ENCODE data around the gene IRX3. TPM values are rescaled to one million over a fixed set of nuclear protein-coding genes. Genes with fewer than 3 reads are reported as not detected.
A peak's percentile ranks its signal among the peaks of the same experiment; 100 is the strongest.

The IRX3 gene
- total RNA-seq, 2 experiments from 2014 or later = not detected

- DNase-seq = peak; percentile 34
- peaks cover 20% of the 10 kb centered on the region for H3K4me1 Mint-ChIP-seq (ENCODE audit: low read depth)
- H3K27me3 Mint-ChIP-seq (ENCODE audit: low read depth) = peaks cover 63% of the 10 kb centered on the region
- peaks cover 7% of the 10 kb centered on the region for H3K36me3 Mint-ChIP-seq (ENCODE audit: low read depth)
- no peak overlapping the region for H3K27ac Mint-ChIP-seq
- CTCF ChIA-PET = interaction anchor here (1.1 kb wide), 1 partner anchor 391 kb away, joined by 5 read pairs; no protein-coding TSS in a partner anchor
- ATAC-seq = peak; percentile 45
- no peaks in the 10 kb centered on the region for H3K9me3 Mint-ChIP-seq (ENCODE audit: insufficient read depth)
- POLR2A ChIA-PET = no interaction called here
- H3K4me3 Mint-ChIP-seq = no peak overlapping the region
These were observed 4.2 kb downstream of the IRX3 start for GRCh38 chr16:54282202-54282927.

DNA sequence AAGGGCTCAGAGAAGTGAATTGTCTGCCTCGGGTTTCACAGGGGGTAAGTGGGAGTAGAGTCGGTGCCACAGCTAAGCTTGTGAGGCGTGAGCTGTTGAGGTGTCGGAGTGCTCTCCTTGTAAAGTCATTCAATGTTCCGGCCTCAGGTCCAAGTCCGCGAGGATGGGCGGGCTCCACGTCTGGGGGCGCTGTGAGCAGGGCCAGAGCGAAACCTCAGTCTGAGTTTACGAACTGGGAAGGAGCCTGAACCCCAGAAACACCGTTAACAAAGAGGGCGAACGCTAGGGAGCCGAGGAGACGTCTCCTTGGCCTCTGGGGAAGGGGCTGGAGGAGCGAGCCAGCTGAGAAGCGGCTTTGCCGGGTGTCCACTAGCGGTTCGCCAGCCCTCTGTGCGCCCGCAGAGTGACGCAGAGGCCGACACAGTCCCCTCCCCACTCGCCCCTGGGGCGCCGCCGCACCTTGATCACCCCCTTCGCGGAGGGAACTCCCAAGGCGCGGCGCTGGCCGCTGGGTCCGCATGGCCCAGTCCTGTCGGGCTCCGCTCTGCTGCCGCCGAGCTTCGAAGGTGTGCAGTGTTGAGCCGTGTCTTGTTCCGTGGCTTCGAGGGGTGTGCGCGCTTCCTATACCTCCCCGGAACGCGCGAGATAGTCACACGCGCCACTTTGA is 4.9 kb downstream of the IRX3 start:
- no peaks in the 10 kb centered on the region for H3K9me3 Mint-ChIP-seq (ENCODE audit: insufficient read depth)
- DNase-seq (no peak), ATAC-seq (no peak)
- H3K36me3 Mint-ChIP-seq (ENCODE audit: low read depth) = peaks cover 7% of the 10 kb centered on the region
- H3K4me1 Mint-ChIP-seq (ENCODE audit: low read depth) = peaks cover 20% of the 10 kb centered on the region
- no peak overlapping the region for H3K27ac Mint-ChIP-seq
- ChIA-PET CTCF (no interaction called here), POLR2A (no interaction called here)
- no peak overlapping the region for H3K4me3 Mint-ChIP-seq
- peaks cover 60% of the 10 kb centered on the region for H3K27me3 Mint-ChIP-seq (ENCODE audit: low read depth)

- POLR2A ChIA-PET = no interaction called here
- H3K36me3 Mint-ChIP-seq (ENCODE audit: low read depth) = peaks cover 3% of the 10 kb centered on the region
- CTCF ChIA-PET = no interaction called here
- no peaks in the 10 kb centered on the region for H3K9me3 Mint-ChIP-seq (ENCODE audit: insufficient read depth)
- H3K27me3 Mint-ChIP-seq (ENCODE audit: low read depth) = peaks cover 54% of the 10 kb centered on the region
- no peak overlapping the region for H3K27ac Mint-ChIP-seq
- H3K4me3 Mint-ChIP-seq = no peak overlapping the region
- H3K4me1 Mint-ChIP-seq (ENCODE audit: low read depth) = peaks cover 14% of the 10 kb centered on the region
- ATAC-seq (no peak), DNase-seq (no peak)
These were observed 5.8 kb downstream of the IRX3 start for GRCh38 chr16:54280751-54281150.

- Mint-ChIP-seq H3K4me3 (no peak overlapping the region), H3K27ac (no peak overlapping the region), H3K36me3 (ENCODE audit: low read depth) (no peaks in the 10 kb centered on the region), H3K27me3 (ENCODE audit: low read depth) (peaks cover 37% of the 10 kb centered on the region), H3K4me1 (ENCODE audit: low read depth) (peaks cover 3% of the 10 kb centered on the region), H3K9me3 (ENCODE audit: insufficient read depth) (no peaks in the 10 kb centered on the region)
- ChIA-PET CTCF (no interaction called here), POLR2A (no interaction called here)
- ATAC-seq (no peak), DNase-seq (no peak)
These were observed 8.5 kb downstream of the IRX3 start for GRCh38 chr16:54277845-54278703.

DNA sequence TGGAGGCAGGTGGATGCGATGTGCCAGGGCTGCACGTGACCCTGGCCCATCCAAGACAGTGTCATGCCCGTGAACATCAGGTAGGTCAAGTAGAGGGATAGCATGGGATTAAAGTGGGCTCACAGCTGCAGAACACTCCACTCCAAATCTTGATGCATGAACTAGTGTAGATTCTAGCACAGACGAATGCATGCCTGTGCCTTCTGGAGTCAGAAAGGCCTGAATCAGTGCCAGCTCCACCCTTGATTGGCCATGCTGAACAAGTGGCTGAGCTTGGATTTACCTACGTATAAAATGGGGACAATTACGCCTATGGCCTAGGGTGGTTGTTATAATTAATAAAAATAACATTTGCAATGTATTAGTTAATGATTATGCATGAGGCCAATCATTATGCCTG is 10.6 kb downstream of the IRX3 start:
- Mint-ChIP-seq H3K27me3 (ENCODE audit: low read depth) (peaks cover 21% of the 10 kb centered on the region), H3K4me3 (no peak overlapping the region), H3K36me3 (ENCODE audit: low read depth) (no peaks in the 10 kb centered on the region), H3K4me1 (ENCODE audit: low read depth) (no peaks in the 10 kb centered on the region), H3K27ac (no peak overlapping the region), H3K9me3 (ENCODE audit: insufficient read depth) (no peaks in the 10 kb centered on the region)
- no peak for ATAC-seq
- POLR2A ChIA-PET = no interaction called here
- CTCF ChIA-PET = no interaction called here
- DNase-seq = no peak

GRCh38 chr16:54273566-54273965 is 13.0 kb downstream of the IRX3 start:
- CTCF ChIA-PET = no interaction called here
- H3K4me1 Mint-ChIP-seq (ENCODE audit: low read depth) = no peaks in the 10 kb centered on the region
- H3K36me3 Mint-ChIP-seq (ENCODE audit: low read depth) = no peaks in the 10 kb centered on the region
- H3K9me3 Mint-ChIP-seq (ENCODE audit: insufficient read depth) = peaks cover 3% of the 10 kb centered on the region
- peaks cover 5% of the 10 kb centered on the region for H3K27me3 Mint-ChIP-seq (ENCODE audit: low read depth)
- no peak for ATAC-seq
- no peak overlapping the region for H3K27ac Mint-ChIP-seq
- no peak overlapping the region for H3K4me3 Mint-ChIP-seq
- POLR2A ChIA-PET = no interaction called here
- no peak for DNase-seq

GRCh38 chr16:54270711-54271110 is 15.9 kb downstream of the IRX3 start:
- Mint-ChIP-seq H3K9me3 (ENCODE audit: insufficient read depth) (peaks cover 3% of the 10 kb centered on the region), H3K27ac (no peak overlapping the region), H3K4me3 (no peak overlapping the region), H3K27me3 (ENCODE audit: low read depth) (peaks cover 4% of the 10 kb centered on the region), H3K4me1 (ENCODE audit: low read depth) (no peaks in the 10 kb centered on the region), H3K36me3 (ENCODE audit: low read depth) (no peaks in the 10 kb centered on the region)
- DNase-seq = no peak
- ChIA-PET CTCF (no interaction called here), POLR2A (no interaction called here)
- ATAC-seq = no peak

- no peak for ATAC-seq
These were observed 17.1 kb downstream of the IRX3 start for GRCh38 chr16:54269461-54269860.

DNA sequence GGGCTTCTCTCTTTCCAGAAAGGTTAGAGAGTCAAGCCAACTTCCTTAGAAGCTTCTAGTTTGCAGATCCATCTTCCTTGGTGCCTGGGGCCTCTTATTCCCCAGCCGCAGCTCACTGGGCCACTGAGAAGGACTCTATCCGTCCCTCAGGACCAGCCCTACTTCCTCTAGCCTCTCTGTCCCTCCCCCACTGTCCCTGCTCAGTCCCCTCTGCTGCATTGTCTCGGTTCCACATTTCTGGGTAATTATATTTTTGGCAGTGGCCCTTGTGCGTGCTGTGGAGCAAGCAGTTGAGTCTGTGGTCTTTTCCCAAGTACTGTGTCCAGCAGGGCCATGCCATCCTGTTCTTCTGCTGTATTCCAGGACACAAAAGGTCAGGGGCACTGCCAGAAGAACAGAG is 17.8 kb downstream of the IRX3 start:
- no peak overlapping the region for H3K4me3 Mint-ChIP-seq
- no peak for DNase-seq
- H3K27me3 Mint-ChIP-seq (ENCODE audit: low read depth) = peaks cover 5% of the 10 kb centered on the region
- ATAC-seq = no peak
- ChIA-PET POLR2A (no interaction called here), CTCF (no interaction called here)
- no peaks in the 10 kb centered on the region for H3K4me1 Mint-ChIP-seq (ENCODE audit: low read depth)
- peaks cover 3% of the 10 kb centered on the region for H3K9me3 Mint-ChIP-seq (ENCODE audit: insufficient read depth)
- H3K36me3 Mint-ChIP-seq (ENCODE audit: low read depth) = no peaks in the 10 kb centered on the region
- H3K27ac Mint-ChIP-seq = no peak overlapping the region

More at GRCh38 chr16:54269461-54269860, 17.1 kb downstream of the IRX3 start:
- POLR2A ChIA-PET = no interaction called here
- Mint-ChIP-seq H3K4me3 (no peak overlapping the region), H3K4me1 (ENCODE audit: low read depth) (no peaks in the 10 kb centered on the region), H3K27me3 (ENCODE audit: low read depth) (peaks cover 4% of the 10 kb centered on the region), H3K27ac (no peak overlapping the region), H3K36me3 (ENCODE audit: low read depth) (no peaks in the 10 kb centered on the region), H3K9me3 (ENCODE audit: insufficient read depth) (peaks cover 3% of the 10 kb centered on the region)
- no peak for DNase-seq
- CTCF ChIA-PET = no interaction called here

- POLR2A ChIA-PET = no interaction called here
- H3K4me3 Mint-ChIP-seq = no peak overlapping the region
- ATAC-seq = no peak
- H3K4me1 Mint-ChIP-seq (ENCODE audit: low read depth) = no peaks in the 10 kb centered on the region
- no peaks in the 10 kb centered on the region for H3K36me3 Mint-ChIP-seq (ENCODE audit: low read depth)
- peaks cover 8% of the 10 kb centered on the region for H3K27me3 Mint-ChIP-seq (ENCODE audit: low read depth)
- DNase-seq = no peak
- peaks cover 3% of the 10 kb centered on the region for H3K9me3 Mint-ChIP-seq (ENCODE audit: insufficient read depth)
- H3K27ac Mint-ChIP-seq = no peak overlapping the region
- CTCF ChIA-PET = no interaction called here
These were observed 18.2 kb downstream of the IRX3 start for GRCh38 chr16:54268340-54268739.

- peaks cover 15% of the 10 kb centered on the region for H3K27me3 Mint-ChIP-seq (ENCODE audit: low read depth)
- H3K4me1 Mint-ChIP-seq (ENCODE audit: low read depth) = no peaks in the 10 kb centered on the region
- ChIA-PET POLR2A (no interaction called here), CTCF (no interaction called here)
- H3K27ac Mint-ChIP-seq = no peak overlapping the region
- H3K36me3 Mint-ChIP-seq (ENCODE audit: low read depth) = no peaks in the 10 kb centered on the region
- peaks cover 3% of the 10 kb centered on the region for H3K9me3 Mint-ChIP-seq (ENCODE audit: insufficient read depth)
- DNase-seq (no peak), ATAC-seq (no peak)
- no peak overlapping the region for H3K4me3 Mint-ChIP-seq
These were observed 20.1 kb downstream of the IRX3 start for GRCh38 chr16:54266363-54266955.

DNA sequence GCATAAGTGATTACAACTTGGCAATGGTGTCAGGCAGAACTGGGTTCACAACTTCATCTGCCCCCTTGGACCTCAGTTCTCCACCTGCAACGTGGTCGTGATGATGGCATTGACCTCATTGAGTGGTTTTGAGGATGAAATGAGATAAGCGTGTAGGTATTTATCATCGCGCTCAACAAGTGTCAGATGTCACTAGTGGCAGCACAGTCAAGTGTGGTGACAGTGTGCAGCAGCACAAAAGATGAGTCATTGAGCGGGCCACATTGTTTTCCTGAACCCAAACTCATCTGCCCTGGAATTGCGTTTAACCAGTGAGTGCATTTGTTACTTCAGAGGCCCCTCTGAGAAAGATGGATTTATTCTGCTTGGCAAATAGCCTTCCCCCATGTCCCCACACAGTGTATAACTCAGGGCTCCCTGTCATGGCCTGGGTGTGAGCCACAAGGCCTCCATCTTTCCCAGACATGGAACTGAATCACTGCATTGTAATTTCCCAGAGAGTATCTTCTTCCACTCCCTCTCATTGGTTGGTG is 20.9 kb downstream of the IRX3 start:
- no peaks in the 10 kb centered on the region for H3K4me1 Mint-ChIP-seq (ENCODE audit: low read depth)
- peaks cover 15% of the 10 kb centered on the region for H3K27me3 Mint-ChIP-seq (ENCODE audit: low read depth)
- H3K4me3 Mint-ChIP-seq = no peak overlapping the region
- no peaks in the 10 kb centered on the region for H3K36me3 Mint-ChIP-seq (ENCODE audit: low read depth)
- no peak overlapping the region for H3K27ac Mint-ChIP-seq
- peaks cover 2% of the 10 kb centered on the region for H3K9me3 Mint-ChIP-seq (ENCODE audit: insufficient read depth)
- ATAC-seq (no peak), DNase-seq (no peak)
- POLR2A ChIA-PET = no interaction called here
- CTCF ChIA-PET = no interaction called here

Measured in activated CD8-positive, alpha-beta T cell treated with anti-CD3 and anti-CD28 coated beads, Interleukin-2, amount 10 ng/mL, durations not matched to agents 7 days and 5 days (primary cell).